HG03103 (cell line): ENCODE results near the gene CPEB4.

Experiments
- ATAC-seq: cut with Tn5 transposase; IDR thresholded peaks from one replicate; pipeline ENCODE4 v1.9.1; 2021; ENCODE audit warnings: low read depth; ENCODE audit not compliant: unreplicated experiment

Gene CPEB4

GRCh38 chr5:173858670-173859407, 29.3 kb upstream of the CPEB4 start:
- ATAC-seq = no peak

GRCh38 chr5:173859408-173860159, 28.6 kb upstream of the CPEB4 start:
- ATAC-seq = no peak

GRCh38 chr5:173862047-173862477, 26.1 kb upstream of the CPEB4 start:
- no peak for ATAC-seq

GRCh38 chr5:173863359-173863758, 24.8 kb upstream of the CPEB4 start:
- ATAC-seq = no peak

- no peak for ATAC-seq
Measured at GRCh38 chr5:173864126-173865050, 23.8 kb upstream of the CPEB4 start.

GRCh38 chr5:173866243-173866857, 21.8 kb upstream of the CPEB4 start:
- no peak for ATAC-seq

GRCh38 chr5:173866858-173867679, 21.1 kb upstream of the CPEB4 start:
- no peak for ATAC-seq

GRCh38 chr5:173868096-173868880, 19.9 kb upstream of the CPEB4 start:
- no peak for ATAC-seq

- ATAC-seq = no peak
Measured at GRCh38 chr5:173869316-173869715, 18.8 kb upstream of the CPEB4 start.

GRCh38 chr5:173872957-173873305, 15.2 kb upstream of the CPEB4 start:
- ATAC-seq = no peak

- ATAC-seq = no peak
Measured at GRCh38 chr5:173873306-173873922, 14.7 kb upstream of the CPEB4 start.

GRCh38 chr5:173875189-173875588, 13.0 kb upstream of the CPEB4 start:
- no peak for ATAC-seq

GRCh38 chr5:173878224-173878967, 9.8 kb upstream of the CPEB4 start:
- ATAC-seq = no peak

GRCh38 chr5:173880306-173880985, 7.7 kb upstream of the CPEB4 start:
- ATAC-seq = no peak

- no peak for ATAC-seq
Measured at GRCh38 chr5:173881811-173882575, 6.2 kb upstream of the CPEB4 start.

- no peak for ATAC-seq
Measured at GRCh38 chr5:173882632-173883031, 5.5 kb upstream of the CPEB4 start.
